NCI-H2196 (cell line): ENCODE results near the gene BCAR3.
A peak's percentile ranks its signal among the peaks of the same experiment; 100 is the strongest.
"Not testable (repeated sequence)": the region's sequence is repeated elsewhere in the genome, so short reads cannot be mapped to it uniquely, and the experiment has no call there.

Experiments used
- DNase-seq: peaks from one replicate; lab custom pipeline; 2025; ENCODE audit not compliant: unreplicated experiment; lab: John Stamatoyannopoulos, UW

BCAR3 gene

GRCh38 chr1:93670141-93670540, 11.5 kb downstream of the BCAR3 start:
- peak; percentile 57 for DNase-seq

- no peak for DNase-seq
Observed at GRCh38 chr1:93669369-93669768, 12.3 kb downstream of the BCAR3 start.

GRCh38 chr1:93668951-93669350, 12.7 kb downstream of the BCAR3 start:
- DNase-seq = no peak

GRCh38 chr1:93668121-93668520, 13.5 kb downstream of the BCAR3 start:
- DNase-seq = no peak

- no peak for DNase-seq
Observed at GRCh38 chr1:93667642-93668041, 14.0 kb downstream of the BCAR3 start.

- no peak for DNase-seq
Observed at GRCh38 chr1:93666613-93667384, 14.8 kb downstream of the BCAR3 start.

- DNase-seq = no peak
Observed at GRCh38 chr1:93665015-93665414, 16.6 kb downstream of the BCAR3 start.

GRCh38 chr1:93663208-93663614, 18.4 kb downstream of the BCAR3 start:
- DNase-seq = no peak

GRCh38 chr1:93662481-93663207, 19.0 kb downstream of the BCAR3 start:
- DNase-seq = no peak

- DNase-seq = no peak
Observed at GRCh38 chr1:93661829-93662474, 19.7 kb downstream of the BCAR3 start.

GRCh38 chr1:93661341-93661740, 20.3 kb downstream of the BCAR3 start:
- not testable (repeated sequence) for DNase-seq

- no peak for DNase-seq
Observed at GRCh38 chr1:93659822-93660503, 21.7 kb downstream of the BCAR3 start.

GRCh38 chr1:93658188-93658587, 23.4 kb downstream of the BCAR3 start:
- no peak for DNase-seq

GRCh38 chr1:93656491-93656890, 25.1 kb downstream of the BCAR3 start:
- no peak for DNase-seq

GRCh38 chr1:93653656-93654055, 28.0 kb downstream of the BCAR3 start:
- no peak for DNase-seq

GRCh38 chr1:93652323-93652949, 29.2 kb downstream of the BCAR3 start:
- DNase-seq = peak; percentile 54

- DNase-seq = no peak
Observed at GRCh38 chr1:93651695-93652094, 29.9 kb downstream of the BCAR3 start.

GRCh38 chr1:93650159-93650558, 31.5 kb downstream of the BCAR3 start:
- DNase-seq = not testable (repeated sequence)

- DNase-seq = no peak
Observed at GRCh38 chr1:93649231-93649630, 32.4 kb downstream of the BCAR3 start.

- no peak for DNase-seq
Observed at GRCh38 chr1:93648656-93649055, 33.0 kb downstream of the BCAR3 start.

GRCh38 chr1:93641527-93641926, 40.1 kb downstream of the BCAR3 start:
- DNase-seq = no peak
